Measurements from ENCODE around the gene HDAC4. TPM values are rescaled to one million over a fixed set of nuclear protein-coding genes. Genes with fewer than 3 reads are reported as not detected.
A peak's percentile ranks its signal among the peaks of the same experiment; 100 is the strongest.

Gene HDAC4
- total and polyA plus RNA-seq, 8 donors, result 1.7 to 98.8 (median 24.5) TPM

DNA sequence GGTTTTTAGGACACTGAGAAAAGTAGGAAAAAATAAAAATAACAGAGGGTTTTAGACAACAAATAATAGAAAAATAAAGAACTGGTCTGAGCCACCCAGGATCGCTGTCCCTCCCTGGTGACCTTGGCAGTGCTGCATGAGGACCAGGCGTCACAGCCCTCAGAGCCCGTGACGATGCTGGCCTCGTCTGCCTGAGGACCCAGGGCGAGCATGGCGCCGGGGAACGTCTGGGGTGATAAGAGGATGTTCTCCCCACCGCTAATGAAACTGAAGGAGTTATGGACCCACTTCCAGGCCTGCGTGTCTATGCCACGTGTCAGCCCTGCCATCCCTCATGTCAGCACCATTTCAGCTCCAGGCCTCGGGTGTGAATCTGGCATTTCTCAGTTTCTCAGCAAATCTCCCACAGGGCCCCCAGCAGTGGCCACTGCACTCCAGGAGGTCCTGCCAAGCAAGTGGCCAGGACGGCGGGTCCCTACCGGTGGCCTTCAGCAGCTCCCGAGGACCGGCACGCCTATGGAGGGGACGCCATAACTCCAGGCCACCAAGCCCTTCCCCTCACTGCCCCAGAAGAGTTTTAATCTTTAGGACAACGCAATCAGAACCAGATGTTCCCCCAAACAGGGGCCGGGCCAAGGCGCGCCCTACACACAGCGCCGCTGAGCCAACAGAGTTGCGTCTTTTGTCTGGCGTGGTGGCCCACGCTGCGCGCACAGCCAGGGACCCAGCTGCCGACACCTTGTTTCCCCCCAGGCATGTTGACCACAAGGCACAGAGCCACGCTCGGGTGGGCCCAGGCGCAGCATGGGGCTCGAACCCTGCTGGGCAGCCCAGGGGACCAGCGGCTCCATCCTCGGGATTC is 373.2 kb downstream of the HDAC4 start:
- Histone ChIP-seq H3K4me3 (no peak overlapping the region), H3K9me3 (no peaks in the 10 kb centered on the region), H3K4me1 (peaks cover 5 to 21% (median 14%) of the 10 kb centered on the region in 4 donors), H3K27ac (no peak overlapping the region), H3K36me3 (no peaks in the 10 kb centered on the region), H3K27me3 (peaks cover 0 to 10% (median 0%) of the 10 kb centered on the region in 3 donors)
- intact Hi-C loops (cut with DNase I; ENCODE audit: low total_unique reads), result no loop called here
- TF ChIP-seq CTCF (IDR thresholded peaks at IDR 0.05), result no peak
- TF ChIP-seq EP300 (IDR thresholded peaks at IDR 0.05), result no peak
- TF ChIP-seq POLR2A (IDR thresholded peaks at IDR 0.05), result no peak
- no peak for TF ChIP-seq POLR2AphosphoS5 (IDR thresholded peaks at IDR 0.05)
- DNase-seq, result no peak
- 85 to 95% (median 91%) methylated on average over 26 to 38 of the region's 38 CpGs for WGBS, 5 donors

GRCh38 chr2:239026711-239027361 is 374.0 kb downstream of the HDAC4 start:
- DNase-seq, result peak in 1 of 2 donors; percentile 40
- no peak overlapping the region for H3K27ac ChIP-seq
- peaks cover 0 to 10% (median 0%) of the 10 kb centered on the region in 3 donors for H3K27me3 ChIP-seq
- WGBS, 5 donors, result 70 to 82% (median 76%) methylated on average over 25 of the region's 25 CpGs
- no peak for TF ChIP-seq POLR2A (IDR thresholded peaks at IDR 0.05)
- TF ChIP-seq POLR2AphosphoS5 (IDR thresholded peaks at IDR 0.05), result no peak
- no peak for TF ChIP-seq CTCF (IDR thresholded peaks at IDR 0.05)
- no peak for TF ChIP-seq EP300 (IDR thresholded peaks at IDR 0.05)
- no peaks in the 10 kb centered on the region for H3K9me3 ChIP-seq
- H3K4me1 ChIP-seq, result peaks cover 5 to 21% (median 14%) of the 10 kb centered on the region in 4 donors
- intact Hi-C loops (cut with DNase I; ENCODE audit: low total_unique reads), result no loop called here
- no peaks in the 10 kb centered on the region for H3K36me3 ChIP-seq
- H3K4me3 ChIP-seq, result no peak overlapping the region

DNA sequence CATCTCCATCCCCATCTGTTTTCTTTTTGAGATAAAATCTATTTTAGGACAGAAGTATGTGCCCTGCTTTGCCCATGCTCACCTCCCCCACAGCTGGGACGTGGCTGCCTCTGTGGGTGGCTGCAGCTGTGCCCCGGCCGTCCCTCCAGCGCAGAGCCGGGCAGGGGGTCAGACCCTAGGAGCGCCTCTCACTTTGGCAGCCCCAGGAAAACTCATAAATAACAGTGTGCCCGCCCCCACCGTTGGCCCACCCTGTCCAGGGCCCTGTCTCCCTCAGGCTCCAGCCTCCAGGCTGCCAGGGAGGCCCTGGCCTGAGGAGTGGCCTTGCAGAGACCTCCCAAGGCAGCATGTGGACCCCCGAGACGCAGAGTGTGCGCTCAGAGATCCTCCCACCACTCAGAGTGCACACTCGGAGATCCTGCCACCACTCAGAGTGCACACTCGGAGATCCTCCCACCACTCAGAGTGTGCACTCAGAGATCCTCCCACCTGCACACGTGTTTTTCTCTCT is 374.8 kb downstream of the HDAC4 start:
- H3K9me3 ChIP-seq, result no peaks in the 10 kb centered on the region
- no peak for DNase-seq
- WGBS, 5 donors, result 77 to 87% (median 84%) methylated on average over 11 to 14 of the region's 14 CpGs
- TF ChIP-seq POLR2AphosphoS5 (IDR thresholded peaks at IDR 0.05) (no peak), CTCF (IDR thresholded peaks at IDR 0.05) (no peak), POLR2A (IDR thresholded peaks at IDR 0.05) (no peak), EP300 (IDR thresholded peaks at IDR 0.05) (no peak)
- intact Hi-C loops (cut with DNase I; ENCODE audit: low total_unique reads), result no loop called here
- H3K27me3 ChIP-seq, result peaks cover 0 to 14% (median 0%) of the 10 kb centered on the region in 3 donors
- no peak overlapping the region for H3K4me3 ChIP-seq
- H3K36me3 ChIP-seq, result no peaks in the 10 kb centered on the region
- H3K27ac ChIP-seq, result no peak overlapping the region
- H3K4me1 ChIP-seq, result peaks cover 5 to 21% (median 14%) of the 10 kb centered on the region in 4 donors

- intact Hi-C loops (cut with DNase I; ENCODE audit: low total_unique reads), result no loop called here
Observed at GRCh38 chr2:239025096-239025801, 375.6 kb downstream of the HDAC4 start.

More at GRCh38 chr2:239025096-239025801, 375.6 kb downstream of the HDAC4 start:
- H3K27ac ChIP-seq, result no peak overlapping the region
- H3K9me3 ChIP-seq, result no peaks in the 10 kb centered on the region
- peaks cover 0 to 21% (median 0%) of the 10 kb centered on the region in 3 donors for H3K27me3 ChIP-seq
- TF ChIP-seq EP300 (IDR thresholded peaks at IDR 0.05) (no peak), CTCF (IDR thresholded peaks at IDR 0.05) (no peak), POLR2A (IDR thresholded peaks at IDR 0.05) (no peak), POLR2AphosphoS5 (IDR thresholded peaks at IDR 0.05) (no peak)
- H3K4me1 ChIP-seq, result peaks cover 5 to 21% (median 14%) of the 10 kb centered on the region in 4 donors
- H3K36me3 ChIP-seq, result no peaks in the 10 kb centered on the region
- no peak overlapping the region for H3K4me3 ChIP-seq
- whole genome bisulfite sequencing, 5 donors, result 45 to 69% (median 66%) methylated on average over 12 to 20 of the region's 20 CpGs
- DNase-seq, result peak in 1 of 2 donors; percentile 61

Measured in stomach (tissue), 9 donors.